HL-60 (cell line): Measurements from ENCODE around the gene PCDHGA12.

Experiments used
- GABPA ChIP-seq: IDR thresholded peaks from 2 replicates; pipeline ENCODE4 v1.6.1; 2012; ENCODE audit warnings: low read depth
- POLR2AphosphoS5 ChIP-seq: IDR thresholded peaks from 2 replicates; pipeline ENCODE4 v1.6.1; 2012; ENCODE audit warnings: low read depth
- TF ChIP-seq, protein P1 (sequence below): IDR thresholded peaks from 2 replicates; pipeline ENCODE4 v1.6.1; 2012; ENCODE audit warnings: low read depth; ENCODE audit not compliant: insufficient replicate concordance
- TF ChIP-seq, protein P2 (sequence below): IDR thresholded peaks from one replicate; pipeline ENCODE4 v1.5.1; 2011; ENCODE audit warnings: low read length, control low read depth, inconsistent platforms; ENCODE audit not compliant: insufficient read depth

DNA sequence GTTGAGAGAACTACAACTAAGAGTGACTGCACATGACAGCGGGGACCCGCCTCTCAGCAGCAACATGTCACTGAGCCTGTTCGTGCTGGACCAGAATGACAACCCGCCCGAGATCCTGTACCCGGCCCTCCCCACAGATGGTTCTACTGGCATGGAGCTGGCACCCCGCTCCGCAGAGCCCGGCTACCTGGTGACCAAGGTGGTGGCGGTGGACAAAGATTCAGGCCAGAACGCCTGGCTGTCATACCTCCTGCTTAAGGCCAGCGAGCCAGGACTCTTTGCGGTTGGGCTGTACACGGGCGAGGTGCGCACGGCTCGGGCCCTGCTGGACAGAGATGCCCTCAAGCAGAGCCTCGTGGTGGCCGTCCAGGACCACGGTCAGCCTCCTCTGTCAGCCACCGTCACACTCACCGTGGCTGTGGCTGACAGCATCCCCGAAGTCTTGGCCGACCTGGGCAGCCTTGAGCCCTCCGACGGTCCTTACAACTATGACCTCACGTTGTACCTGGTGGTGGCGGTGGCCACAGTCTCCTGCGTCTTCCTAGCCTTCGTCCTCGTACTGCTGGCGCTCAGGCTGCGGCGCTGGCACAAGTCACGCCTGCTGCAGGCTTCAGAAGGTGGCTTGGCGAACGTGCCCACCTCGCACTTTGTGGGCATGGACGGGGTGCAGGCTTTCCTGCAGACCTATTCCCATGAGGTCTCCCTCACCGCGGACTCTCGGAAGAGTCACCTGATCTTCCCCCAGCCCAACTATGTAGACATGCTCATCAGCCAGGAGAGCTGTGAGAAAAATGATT, 45.6 kb upstream of the PCDHGA12 start:
- TF ChIP-seq, protein P1, sequence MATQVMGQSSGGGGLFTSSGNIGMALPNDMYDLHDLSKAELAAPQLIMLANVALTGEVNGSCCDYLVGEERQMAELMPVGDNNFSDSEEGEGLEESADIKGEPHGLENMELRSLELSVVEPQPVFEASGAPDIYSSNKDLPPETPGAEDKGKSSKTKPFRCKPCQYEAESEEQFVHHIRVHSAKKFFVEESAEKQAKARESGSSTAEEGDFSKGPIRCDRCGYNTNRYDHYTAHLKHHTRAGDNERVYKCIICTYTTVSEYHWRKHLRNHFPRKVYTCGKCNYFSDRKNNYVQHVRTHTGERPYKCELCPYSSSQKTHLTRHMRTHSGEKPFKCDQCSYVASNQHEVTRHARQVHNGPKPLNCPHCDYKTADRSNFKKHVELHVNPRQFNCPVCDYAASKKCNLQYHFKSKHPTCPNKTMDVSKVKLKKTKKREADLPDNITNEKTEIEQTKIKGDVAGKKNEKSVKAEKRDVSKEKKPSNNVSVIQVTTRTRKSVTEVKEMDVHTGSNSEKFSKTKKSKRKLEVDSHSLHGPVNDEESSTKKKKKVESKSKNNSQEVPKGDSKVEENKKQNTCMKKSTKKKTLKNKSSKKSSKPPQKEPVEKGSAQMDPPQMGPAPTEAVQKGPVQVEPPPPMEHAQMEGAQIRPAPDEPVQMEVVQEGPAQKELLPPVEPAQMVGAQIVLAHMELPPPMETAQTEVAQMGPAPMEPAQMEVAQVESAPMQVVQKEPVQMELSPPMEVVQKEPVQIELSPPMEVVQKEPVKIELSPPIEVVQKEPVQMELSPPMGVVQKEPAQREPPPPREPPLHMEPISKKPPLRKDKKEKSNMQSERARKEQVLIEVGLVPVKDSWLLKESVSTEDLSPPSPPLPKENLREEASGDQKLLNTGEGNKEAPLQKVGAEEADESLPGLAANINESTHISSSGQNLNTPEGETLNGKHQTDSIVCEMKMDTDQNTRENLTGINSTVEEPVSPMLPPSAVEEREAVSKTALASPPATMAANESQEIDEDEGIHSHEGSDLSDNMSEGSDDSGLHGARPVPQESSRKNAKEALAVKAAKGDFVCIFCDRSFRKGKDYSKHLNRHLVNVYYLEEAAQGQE = no peak
- no peak for TF ChIP-seq POLR2AphosphoS5
- TF ChIP-seq, protein P2, sequence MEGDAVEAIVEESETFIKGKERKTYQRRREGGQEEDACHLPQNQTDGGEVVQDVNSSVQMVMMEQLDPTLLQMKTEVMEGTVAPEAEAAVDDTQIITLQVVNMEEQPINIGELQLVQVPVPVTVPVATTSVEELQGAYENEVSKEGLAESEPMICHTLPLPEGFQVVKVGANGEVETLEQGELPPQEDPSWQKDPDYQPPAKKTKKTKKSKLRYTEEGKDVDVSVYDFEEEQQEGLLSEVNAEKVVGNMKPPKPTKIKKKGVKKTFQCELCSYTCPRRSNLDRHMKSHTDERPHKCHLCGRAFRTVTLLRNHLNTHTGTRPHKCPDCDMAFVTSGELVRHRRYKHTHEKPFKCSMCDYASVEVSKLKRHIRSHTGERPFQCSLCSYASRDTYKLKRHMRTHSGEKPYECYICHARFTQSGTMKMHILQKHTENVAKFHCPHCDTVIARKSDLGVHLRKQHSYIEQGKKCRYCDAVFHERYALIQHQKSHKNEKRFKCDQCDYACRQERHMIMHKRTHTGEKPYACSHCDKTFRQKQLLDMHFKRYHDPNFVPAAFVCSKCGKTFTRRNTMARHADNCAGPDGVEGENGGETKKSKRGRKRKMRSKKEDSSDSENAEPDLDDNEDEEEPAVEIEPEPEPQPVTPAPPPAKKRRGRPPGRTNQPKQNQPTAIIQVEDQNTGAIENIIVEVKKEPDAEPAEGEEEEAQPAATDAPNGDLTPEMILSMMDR = no peak
- TF ChIP-seq GABPA = no peak
